Measurements from ENCODE around the gene ARHGAP8.

The ARHGAP8 gene

GRCh38 chr22:44734278-44734677 lies 18.1 kb upstream of the ARHGAP8 start:
- no peak overlapping the region for H3K4me3 ChIP-seq (replicated peaks; ENCODE audit: low read depth, low read length)
- no peak for DNase-seq (ENCODE audit: low read depth)
- TF ChIP-seq CTCF (IDR thresholded peaks at IDR 0.05; ENCODE audit: low read length, missing control alignments) = no peak

- H3K4me3 ChIP-seq (replicated peaks; ENCODE audit: low read depth, low read length) = no peak overlapping the region
- DNase-seq (ENCODE audit: low read depth) = no peak
- no peak for TF ChIP-seq CTCF (IDR thresholded peaks at IDR 0.05; ENCODE audit: low read length, missing control alignments)
These were observed 17.4 kb upstream of the ARHGAP8 start for GRCh38 chr22:44734801-44735517.

GRCh38 chr22:44735518-44736428 lies 16.6 kb upstream of the ARHGAP8 start:
- no peak overlapping the region for H3K4me3 ChIP-seq (replicated peaks; ENCODE audit: low read depth, low read length)
- DNase-seq (ENCODE audit: low read depth) = peak; percentile 51
- peak; percentile 92 for TF ChIP-seq CTCF (IDR thresholded peaks at IDR 0.05; ENCODE audit: low read length, missing control alignments)

- no peak overlapping the region for H3K4me3 ChIP-seq (replicated peaks; ENCODE audit: low read depth, low read length)
- TF ChIP-seq CTCF (IDR thresholded peaks at IDR 0.05; ENCODE audit: low read length, missing control alignments) = no peak
- no peak for DNase-seq (ENCODE audit: low read depth)
These were observed 15.6 kb upstream of the ARHGAP8 start for GRCh38 chr22:44736581-44737405.

- H3K4me3 ChIP-seq (replicated peaks; ENCODE audit: low read depth, low read length) = no peak overlapping the region
- TF ChIP-seq CTCF (IDR thresholded peaks at IDR 0.05; ENCODE audit: low read length, missing control alignments) = no peak
- no peak for DNase-seq (ENCODE audit: low read depth)
These were observed 14.7 kb upstream of the ARHGAP8 start for GRCh38 chr22:44737406-44738346.

GRCh38 chr22:44738347-44738715 lies 14.0 kb upstream of the ARHGAP8 start:
- no peak for DNase-seq (ENCODE audit: low read depth)
- TF ChIP-seq CTCF (IDR thresholded peaks at IDR 0.05; ENCODE audit: low read length, missing control alignments) = no peak
- no peak overlapping the region for H3K4me3 ChIP-seq (replicated peaks; ENCODE audit: low read depth, low read length)

Measured in fibroblast of pulmonary artery (primary cell).